Effector memory CD8-positive, alpha-beta T cell (primary cell): ENCODE results near the gene PLEKHG3.

Experiments used
- ATAC-seq: fragments of 150-1000 bp; cut with Tn5 transposase; replicated peaks from 2 replicates; pipeline ENCODE4 v1.10.0; 2021; ENCODE audit warnings: mild to moderate bottlenecking, moderate library complexity
- DNase-seq, 3 experiments: peaks; one replicate each; pipeline ENCODE4 v3.0.0; 2021
- H3K27ac Mint-ChIP-seq, 2 donors: one replicate each; pipeline ENCODE4 v1.8.0; 2022; ENCODE audit warnings: mild to moderate bottlenecking in 2 of 2, mixed read lengths in 2 of 2, moderate library complexity in 2 of 2
- H3K27me3 Mint-ChIP-seq, 2 donors: one replicate each; pipeline ENCODE4 v1.8.0; 2022; ENCODE audit warnings: mixed read lengths in 2 of 2
- H3K36me3 Mint-ChIP-seq: one replicate; pipeline ENCODE4 v1.8.0; 2022; ENCODE audit warnings: mild to moderate bottlenecking, moderate library complexity, mixed read lengths; ENCODE audit not compliant: insufficient read depth
- H3K4me1 Mint-ChIP-seq, 2 donors: one replicate each; pipeline ENCODE4 v1.8.0; 2022; ENCODE audit warnings: low read depth in 2 of 2, mixed read lengths in 2 of 2
- H3K4me3 Mint-ChIP-seq, 2 donors: one replicate each; pipeline ENCODE4 v1.8.0; 2022; ENCODE audit warnings: mild to moderate bottlenecking in 2 of 2, mixed read lengths in 2 of 2, moderate library complexity in 2 of 2
- H3K9me3 Mint-ChIP-seq, 2 donors: one replicate each; pipeline ENCODE4 v1.8.0; 2022; ENCODE audit warnings: mixed read lengths in 2 of 2

PLEKHG3 gene

DNA sequence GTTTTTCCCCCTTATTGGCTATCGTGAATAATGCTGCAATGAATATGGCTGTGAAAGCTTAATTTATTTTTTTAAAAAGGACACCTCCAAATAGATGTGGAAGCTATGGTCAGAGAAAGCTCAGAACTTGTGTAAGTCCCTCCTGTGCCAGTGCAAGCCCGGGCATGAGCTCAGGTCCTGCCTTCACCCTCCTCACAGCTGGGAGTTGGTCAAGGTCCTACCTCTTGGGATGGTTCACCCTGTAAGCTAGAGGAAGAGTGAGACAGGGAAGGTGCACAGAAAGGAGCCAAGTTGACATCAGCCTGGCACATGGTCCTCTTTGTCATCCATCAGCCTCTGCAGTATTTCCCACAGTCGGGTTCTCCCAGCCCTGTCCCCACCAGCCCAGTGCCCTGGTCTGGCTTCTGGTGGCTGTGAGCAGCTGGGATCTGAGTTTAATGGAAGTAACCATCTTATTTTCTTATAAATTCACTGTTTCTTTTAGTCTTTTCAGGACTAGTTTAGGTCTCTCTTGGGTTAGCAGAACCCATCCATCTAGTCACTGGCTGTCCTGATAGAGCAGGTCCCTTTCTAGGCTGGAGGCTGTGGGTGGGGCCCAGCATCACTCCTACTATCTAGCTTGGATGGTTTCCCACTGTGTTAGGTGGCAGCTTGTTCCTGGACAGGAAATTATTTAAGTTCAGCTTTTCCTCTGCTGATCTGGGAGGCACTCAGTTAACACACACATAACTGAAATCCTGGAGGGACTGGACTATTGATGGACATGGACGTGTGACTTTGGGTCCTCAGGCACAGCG is 11.8 kb upstream of the PLEKHG3 start:
- Mint-ChIP-seq H3K4me1 (peaks cover 38 to 40% of the 10 kb centered on the region in 2 donors), H3K9me3 (no peaks in the 10 kb centered on the region)

DNA sequence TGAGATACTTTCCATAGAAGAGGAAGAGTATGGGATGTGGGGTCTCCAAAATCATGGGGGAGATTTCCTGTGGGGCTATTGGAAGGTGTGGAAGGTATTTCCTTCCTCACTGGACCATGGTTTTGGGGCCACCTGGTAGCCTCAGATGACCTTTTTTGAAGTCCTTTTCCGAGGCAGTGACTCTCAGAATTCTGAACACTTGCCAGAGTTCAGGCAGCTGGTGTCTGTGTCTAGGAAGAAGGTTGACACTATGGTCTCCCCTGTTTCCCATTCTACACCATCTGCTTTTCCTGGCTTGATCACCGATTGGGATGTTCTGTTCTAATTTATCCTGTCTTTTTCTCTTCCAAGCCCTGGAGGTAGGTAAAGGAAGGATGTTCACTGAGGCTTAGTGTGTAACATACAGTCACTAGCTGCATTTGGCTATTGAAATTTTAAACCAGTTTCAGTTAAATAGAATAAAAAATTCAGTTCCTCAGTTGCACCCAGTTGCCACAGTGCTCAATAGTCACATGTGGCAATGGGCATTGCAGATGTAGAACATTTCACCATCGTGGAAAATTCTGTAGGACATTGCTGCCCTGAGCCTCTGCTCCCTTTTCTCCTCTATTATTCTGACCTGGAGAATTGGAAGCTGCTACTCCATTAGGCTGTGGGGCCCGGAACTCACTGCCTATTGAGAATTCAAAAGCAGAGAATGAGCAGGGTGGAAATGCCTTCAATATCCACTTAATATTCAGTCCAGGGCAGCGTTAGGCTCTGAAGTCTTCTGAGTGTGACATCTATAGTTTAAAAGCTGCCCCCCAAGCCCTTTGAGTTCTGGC is 11.0 kb upstream of the PLEKHG3 start:
- Mint-ChIP-seq H3K4me3 (no peak overlapping the region), H3K27me3 (no peaks in the 10 kb centered on the region), H3K4me1 (peaks cover 33 to 38% of the 10 kb centered on the region in 2 donors), H3K36me3 (peaks cover 4% of the 10 kb centered on the region), H3K9me3 (no peaks in the 10 kb centered on the region), H3K27ac (peak overlapping the region in 1 of 2 donors; percentile 35)
- ATAC-seq: no peak
- DNase-seq: no peak

More for the DNA sequence above, 11.8 kb upstream of the PLEKHG3 start:
- Mint-ChIP-seq H3K27me3 (no peaks in the 10 kb centered on the region), H3K27ac (peak overlapping the region in 1 of 2 donors; percentile 35), H3K4me3 (no peak overlapping the region), H3K36me3 (peaks cover 4% of the 10 kb centered on the region)
- DNase-seq: no peak
- no peak for ATAC-seq

DNA sequence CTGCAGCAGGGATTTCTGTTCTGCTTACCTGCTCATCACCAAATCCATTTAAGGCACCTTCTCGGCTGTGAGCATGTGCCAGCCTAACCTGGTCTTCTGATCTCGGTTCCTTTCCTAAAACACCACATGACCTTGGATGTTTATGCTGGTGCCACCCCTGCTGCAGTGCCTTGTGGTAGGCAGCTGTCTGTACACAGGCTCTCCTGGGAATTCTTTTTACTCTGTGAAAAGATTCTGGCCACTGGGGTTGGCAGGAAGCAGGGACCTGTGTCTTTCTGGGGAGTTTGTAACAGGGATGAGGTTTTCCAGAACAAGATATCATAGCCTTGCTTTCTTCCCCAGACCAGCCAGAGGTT is 10.4 kb upstream of the PLEKHG3 start:
- no peak for ATAC-seq

GRCh38 chr14:64695071-64695470 is 9.2 kb upstream of the PLEKHG3 start:
- Mint-ChIP-seq H3K27ac (no peak overlapping the region), H3K4me3 (no peak overlapping the region), H3K36me3 (peaks cover 4% of the 10 kb centered on the region), H3K9me3 (no peaks in the 10 kb centered on the region), H3K4me1 (peaks cover 27% of the 10 kb centered on the region in 2 donors), H3K27me3 (no peaks in the 10 kb centered on the region)
- no peak for DNase-seq
- ATAC-seq: no peak

More for the DNA sequence above, 10.4 kb upstream of the PLEKHG3 start:
- H3K27me3 Mint-ChIP-seq: no peaks in the 10 kb centered on the region
- no peak for DNase-seq
- peaks cover 33 to 34% of the 10 kb centered on the region in 2 donors for H3K4me1 Mint-ChIP-seq
- H3K9me3 Mint-ChIP-seq: no peaks in the 10 kb centered on the region
- H3K27ac Mint-ChIP-seq: no peak overlapping the region
- H3K4me3 Mint-ChIP-seq: no peak overlapping the region
- peaks cover 4% of the 10 kb centered on the region for H3K36me3 Mint-ChIP-seq

DNA sequence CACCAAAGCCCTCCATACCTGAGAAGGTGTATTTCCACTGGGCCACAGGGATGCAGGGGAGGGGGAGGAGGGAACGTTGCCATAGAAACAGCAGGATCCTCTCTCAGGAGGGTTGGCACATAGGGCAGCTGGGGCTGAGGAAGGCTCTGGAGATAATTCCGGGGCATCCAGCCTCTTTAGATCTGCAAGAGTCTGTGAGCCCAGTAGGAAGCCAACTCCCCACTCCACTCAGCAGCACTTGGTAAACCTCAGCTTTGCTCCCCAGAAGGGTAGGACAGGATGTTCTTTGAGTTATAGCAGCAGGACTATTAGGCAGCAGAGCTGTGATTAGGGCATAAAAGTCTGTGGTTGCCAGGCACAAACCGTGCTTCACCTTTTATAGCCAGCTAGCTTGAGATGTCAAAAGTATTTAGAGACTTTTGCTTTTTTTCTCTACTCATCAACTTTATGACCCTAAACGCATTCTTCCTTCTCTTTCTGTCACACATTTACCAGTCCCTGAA is 7.8 kb upstream of the PLEKHG3 start:
- H3K4me3 Mint-ChIP-seq: peak overlapping the region in 1 of 2 donors; percentile 37
- H3K27ac Mint-ChIP-seq: peak overlapping the region in 1 of 2 donors; percentile 86
- H3K36me3 Mint-ChIP-seq: peaks cover 4% of the 10 kb centered on the region
- peak; percentile 28 to 45 (median 42) for DNase-seq
- peak; percentile 97 for ATAC-seq
- no peaks in the 10 kb centered on the region for H3K9me3 Mint-ChIP-seq
- no peaks in the 10 kb centered on the region for H3K27me3 Mint-ChIP-seq
- H3K4me1 Mint-ChIP-seq: peaks cover 27 to 30% of the 10 kb centered on the region in 2 donors

DNA sequence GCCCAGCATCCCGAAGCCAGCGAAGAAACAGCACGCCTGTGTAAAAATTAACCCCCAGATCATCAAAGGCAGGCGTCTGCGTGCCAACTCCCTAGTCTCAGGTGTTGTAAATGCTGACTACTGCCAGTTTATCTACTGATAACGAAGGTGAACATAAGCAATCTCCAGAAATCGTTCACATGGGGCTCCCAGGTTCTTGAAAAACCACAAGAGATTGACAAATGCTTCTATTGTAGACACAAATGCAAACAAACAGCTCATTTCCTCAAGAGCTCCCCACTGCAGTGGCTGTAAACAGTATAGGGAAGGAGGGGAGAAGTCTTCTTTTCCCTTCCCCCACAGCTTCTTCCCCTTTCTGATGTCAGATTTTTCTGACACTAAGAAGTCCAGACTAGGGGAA is 5.3 kb upstream of the PLEKHG3 start:
- peaks cover 4% of the 10 kb centered on the region for H3K36me3 Mint-ChIP-seq
- ATAC-seq (no peak), DNase-seq (no peak)
- H3K27me3 Mint-ChIP-seq: peaks cover 15 to 17% of the 10 kb centered on the region in 2 donors
- no peak overlapping the region for H3K27ac Mint-ChIP-seq
- H3K4me3 Mint-ChIP-seq: peak overlapping the region in 1 of 2 donors; percentile 25
- no peaks in the 10 kb centered on the region for H3K9me3 Mint-ChIP-seq
- H3K4me1 Mint-ChIP-seq: peaks cover 37 to 41% of the 10 kb centered on the region in 2 donors

DNA sequence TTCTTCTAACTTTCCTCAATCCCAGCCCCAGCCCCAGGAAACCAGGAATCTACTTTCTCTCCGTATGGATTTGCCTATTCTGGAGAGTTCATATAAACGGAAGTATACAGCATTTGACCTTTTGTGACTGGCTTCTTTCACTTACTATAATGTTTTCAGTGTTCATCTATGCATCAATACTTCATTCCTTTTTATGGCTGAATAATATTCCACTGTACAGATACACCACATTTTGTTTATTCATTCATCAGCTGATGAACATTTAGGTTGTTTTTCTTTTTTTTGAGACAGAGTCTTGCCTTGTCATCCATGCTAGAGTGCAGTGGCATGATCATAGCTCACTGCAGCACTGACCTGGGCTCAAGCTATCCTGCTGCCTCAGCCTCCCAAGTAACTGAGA is 3.9 kb upstream of the PLEKHG3 start:
- H3K4me1 Mint-ChIP-seq: peaks cover 37 to 39% of the 10 kb centered on the region in 2 donors
- H3K27ac Mint-ChIP-seq: no peak overlapping the region
- H3K36me3 Mint-ChIP-seq: peaks cover 10% of the 10 kb centered on the region
- ATAC-seq (no peak), DNase-seq (no peak)
- H3K4me3 Mint-ChIP-seq: no peak overlapping the region
- H3K27me3 Mint-ChIP-seq: peaks cover 17% of the 10 kb centered on the region in 2 donors
- no peaks in the 10 kb centered on the region for H3K9me3 Mint-ChIP-seq

- H3K27ac Mint-ChIP-seq: no peak overlapping the region
- no peak for ATAC-seq
- no peak overlapping the region for H3K4me3 Mint-ChIP-seq
- no peaks in the 10 kb centered on the region for H3K9me3 Mint-ChIP-seq
- no peak for DNase-seq
- peaks cover 17 to 23% of the 10 kb centered on the region in 2 donors for H3K27me3 Mint-ChIP-seq
- H3K36me3 Mint-ChIP-seq: peaks cover 12% of the 10 kb centered on the region
- peaks cover 38 to 42% of the 10 kb centered on the region in 2 donors for H3K4me1 Mint-ChIP-seq
Measured at GRCh38 chr14:64700894-64701293, 3.3 kb upstream of the PLEKHG3 start.

DNA sequence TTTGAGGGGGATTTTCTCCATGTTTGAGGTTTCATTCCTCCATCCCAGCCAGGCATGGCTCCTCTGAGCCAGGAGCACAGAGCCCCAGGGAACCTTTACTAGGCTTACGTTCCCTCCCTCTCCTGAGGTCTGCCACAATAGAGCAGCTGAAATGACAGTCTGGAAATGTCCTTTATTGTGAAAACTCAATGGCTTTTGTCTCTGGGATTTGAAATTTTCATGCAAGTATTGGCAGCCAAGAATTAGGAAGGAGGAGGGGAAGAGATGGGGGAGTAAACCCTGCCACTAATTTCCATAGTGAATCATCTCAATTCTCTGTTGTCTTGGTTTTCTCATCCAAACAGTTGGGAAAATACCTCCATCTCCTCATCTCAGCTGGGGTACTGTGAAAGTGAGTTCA is 2.6 kb upstream of the PLEKHG3 start:
- DNase-seq: no peak
- Mint-ChIP-seq H3K4me3 (no peak overlapping the region), H3K4me1 (peaks cover 32 to 41% of the 10 kb centered on the region in 2 donors), H3K27ac (no peak overlapping the region), H3K36me3 (peaks cover 10% of the 10 kb centered on the region), H3K9me3 (no peaks in the 10 kb centered on the region), H3K27me3 (peaks cover 17 to 25% of the 10 kb centered on the region in 2 donors)
- no peak for ATAC-seq

DNA sequence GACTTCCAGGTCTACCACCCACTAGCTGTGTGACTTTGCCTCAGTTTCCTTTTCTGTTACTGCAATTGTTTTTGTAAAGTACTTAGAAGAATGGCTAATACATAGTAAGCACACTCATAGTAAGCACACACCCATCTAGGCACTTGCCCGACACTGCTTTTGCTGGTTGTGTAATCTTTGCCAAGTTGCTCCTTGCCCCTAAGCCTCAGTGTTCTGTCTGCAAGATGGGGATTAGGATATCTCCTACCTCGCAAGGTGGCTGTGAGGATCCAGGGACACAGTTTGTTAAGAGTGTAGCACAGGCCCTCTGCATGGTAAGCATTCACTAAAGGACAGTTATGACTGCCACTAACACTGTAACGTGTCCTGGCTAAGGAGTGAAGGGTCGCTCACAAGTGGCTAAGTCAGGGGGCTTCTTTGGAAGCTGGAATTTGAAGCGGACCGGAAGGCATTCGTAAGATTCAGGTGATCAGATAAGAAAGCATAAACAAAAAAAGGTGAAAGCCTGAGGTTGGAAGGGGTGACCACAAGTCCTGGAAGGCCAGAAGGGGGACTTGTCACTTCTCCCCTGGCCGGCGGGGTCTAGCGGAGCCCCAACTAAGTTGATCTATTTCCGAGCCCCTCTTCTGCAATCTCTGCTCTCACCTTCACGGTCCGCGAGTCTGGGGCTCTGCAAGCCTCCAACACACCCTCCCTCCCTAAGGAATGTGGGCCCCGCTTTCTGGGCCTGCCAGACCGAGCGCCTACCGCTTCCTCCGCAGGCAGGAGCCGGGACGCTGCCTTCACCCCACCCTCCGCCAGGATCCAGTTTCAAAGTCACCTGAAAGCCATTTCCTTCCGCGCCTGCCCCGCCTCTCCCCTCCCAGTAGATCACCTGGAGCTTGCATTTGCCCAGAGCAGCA is 1.5 kb upstream of the PLEKHG3 start:
- peak overlapping the region; percentile 55 to 89 for H3K27ac Mint-ChIP-seq

GRCh38 chr14:64703395-64704142 is 655 bp upstream of the PLEKHG3 start:
- no peaks in the 10 kb centered on the region for H3K9me3 Mint-ChIP-seq
- H3K4me1 Mint-ChIP-seq: peaks cover 43 to 50% of the 10 kb centered on the region in 2 donors
- H3K27me3 Mint-ChIP-seq: peaks cover 17 to 25% of the 10 kb centered on the region in 2 donors
- peaks cover 8% of the 10 kb centered on the region for H3K36me3 Mint-ChIP-seq
- DNase-seq (no peak), ATAC-seq (no peak)
- H3K27ac Mint-ChIP-seq: peak overlapping the region; percentile 55 to 89
- peak overlapping the region; percentile 79 to 85 for H3K4me3 Mint-ChIP-seq

More for the DNA sequence above, 1.5 kb upstream of the PLEKHG3 start:
- ATAC-seq (no peak), DNase-seq (no peak)
- peaks cover 8% of the 10 kb centered on the region for H3K36me3 Mint-ChIP-seq
- peak overlapping the region; percentile 79 to 85 for H3K4me3 Mint-ChIP-seq
- peaks cover 17 to 25% of the 10 kb centered on the region in 2 donors for H3K27me3 Mint-ChIP-seq
- H3K4me1 Mint-ChIP-seq: peaks cover 36 to 43% of the 10 kb centered on the region in 2 donors
- no peaks in the 10 kb centered on the region for H3K9me3 Mint-ChIP-seq

DNA sequence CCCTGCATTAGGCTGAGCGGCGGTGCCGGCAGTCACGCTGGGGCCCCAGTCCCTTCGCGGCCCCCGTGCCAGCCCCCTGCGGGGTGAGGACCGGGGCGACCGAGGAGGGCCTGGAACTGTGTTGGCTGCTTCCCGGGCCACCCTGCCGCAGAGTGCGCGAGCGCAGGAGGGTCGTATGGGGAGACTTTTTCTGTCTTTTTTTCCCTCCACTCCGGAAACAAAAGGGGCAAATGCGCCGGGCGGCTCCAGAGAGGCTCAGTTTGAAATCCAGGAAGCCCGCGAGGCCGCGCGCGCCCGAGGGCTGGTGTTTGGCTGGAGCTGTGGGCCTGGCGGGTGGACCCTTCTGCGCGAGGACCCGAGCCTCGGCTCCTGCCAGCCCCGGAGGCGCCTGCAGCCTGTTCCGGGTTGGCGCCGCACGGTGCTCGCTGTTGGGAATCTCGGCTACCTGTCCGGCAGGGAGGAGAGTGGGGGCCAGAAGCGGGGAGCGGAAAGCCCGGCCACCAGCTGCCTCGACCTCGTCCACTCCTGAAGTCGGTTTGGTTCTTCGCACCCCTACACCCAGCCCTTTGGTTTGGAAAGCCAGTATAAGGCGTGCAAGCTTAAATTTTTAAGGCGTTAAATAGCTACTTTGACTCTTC is 638 bp downstream of the PLEKHG3 start:
- H3K27me3 Mint-ChIP-seq: peaks cover 17 to 25% of the 10 kb centered on the region in 2 donors
- H3K4me3 Mint-ChIP-seq: peak overlapping the region; percentile 79 to 85
- DNase-seq (no peak), ATAC-seq (no peak)
- peak overlapping the region; percentile 55 to 91 for H3K27ac Mint-ChIP-seq
- peaks cover 50 to 55% of the 10 kb centered on the region in 2 donors for H3K4me1 Mint-ChIP-seq
- no peaks in the 10 kb centered on the region for H3K9me3 Mint-ChIP-seq
- peaks cover 8% of the 10 kb centered on the region for H3K36me3 Mint-ChIP-seq
